ENCODE data around the gene AK8.

AK8 gene

GRCh38 chr9:132877824-132878694, at the start of gene AK8:
Gene AK8 (minus strand): TSS chr9:132878284. CDS start chr9:132878255, 29 bp downstream.
- in situ Hi-C loops (cut with HindIII; ENCODE audit: low sequenced_read_pairs) = no loop called here

GRCh38 chr9:132927704-132928103, 49.6 kb upstream of the AK8 start:
- TF ChIP-seq CTCF (IDR thresholded peaks at IDR 0.05; ENCODE audit: low read depth, low read length) = no peak
- in situ Hi-C loops (cut with HindIII; ENCODE audit: low sequenced_read_pairs) = no loop called here
- no peak overlapping the region for H3K4me3 ChIP-seq (ENCODE audit: low read depth, low read length)
- DNase-seq (ENCODE audit: low read depth, low spot score) = no peak

More at GRCh38 chr9:132877824-132878694, at the start of gene AK8:
- DNase-seq (ENCODE audit: low read depth, low spot score) = peak; percentile 73
- H3K4me3 ChIP-seq (ENCODE audit: low read depth, low read length) = peak within 1 kb of the TSS; percentile 99
- TF ChIP-seq CTCF (IDR thresholded peaks at IDR 0.05; ENCODE audit: low read depth, low read length) = no peak

- H3K4me3 ChIP-seq (ENCODE audit: low read depth, low read length) = no peak overlapping the region
- in situ Hi-C loops (cut with HindIII; ENCODE audit: low sequenced_read_pairs) = no loop called here
- TF ChIP-seq CTCF (IDR thresholded peaks at IDR 0.05; ENCODE audit: low read depth, low read length) = no peak
- no peak for DNase-seq (ENCODE audit: low read depth, low spot score)
Measured at GRCh38 chr9:132923346-132923902, 45.3 kb upstream of the AK8 start.

- in situ Hi-C loops (cut with HindIII; ENCODE audit: low sequenced_read_pairs) = no loop called here
- no peak overlapping the region for H3K4me3 ChIP-seq (ENCODE audit: low read depth, low read length)
- DNase-seq (ENCODE audit: low read depth, low spot score) = no peak
- no peak for TF ChIP-seq CTCF (IDR thresholded peaks at IDR 0.05; ENCODE audit: low read depth, low read length)
Measured at GRCh38 chr9:132919614-132920268, 41.7 kb upstream of the AK8 start.

- in situ Hi-C loops (cut with HindIII; ENCODE audit: low sequenced_read_pairs) = no loop called here
- H3K4me3 ChIP-seq (ENCODE audit: low read depth, low read length) = no peak overlapping the region
- no peak for TF ChIP-seq CTCF (IDR thresholded peaks at IDR 0.05; ENCODE audit: low read depth, low read length)
- no peak for DNase-seq (ENCODE audit: low read depth, low spot score)
Measured at GRCh38 chr9:132914924-132915323, 36.8 kb upstream of the AK8 start.

GRCh38 chr9:132912131-132912530, 34.0 kb upstream of the AK8 start:
- DNase-seq (ENCODE audit: low read depth, low spot score) = no peak
- in situ Hi-C loops (cut with HindIII; ENCODE audit: low sequenced_read_pairs) = no loop called here

More at GRCh38 chr9:132912131-132912530, 34.0 kb upstream of the AK8 start:
- no peak overlapping the region for H3K4me3 ChIP-seq (ENCODE audit: low read depth, low read length)
- TF ChIP-seq CTCF (IDR thresholded peaks at IDR 0.05; ENCODE audit: low read depth, low read length) = no peak

All from astrocyte of the spinal cord (primary cell).